ENCODE measurements around the gene KRTCAP3. TPM values are rescaled to one million over a fixed set of nuclear protein-coding genes. Genes with fewer than 3 reads are reported as not detected.

Gene KRTCAP3
- total RNA-seq, 2 donors from 2014 or later: 90.0 to 104 TPM

Other genes starting within 250 kb of the KRTCAP3 start
- gene ATRAID, start 230.3 kb upstream of the KRTCAP3 start, total RNA-seq: 10 to 100 TPM; 75.3 to 98.2 TPM
- 10 to 100 TPM; 20.6 to 30.5 TPM for gene SLC5A6, start 230.1 kb upstream of the KRTCAP3 start, total RNA-seq
- gene CAD, start 225.0 kb upstream of the KRTCAP3 start, total RNA-seq: 10 to 100 TPM; 13.9 to 23.7 TPM
- gene SLC30A3, start 179.3 kb upstream of the KRTCAP3 start, total RNA-seq: not detected
- not detected for gene DNAJC5G, start 166.9 kb upstream of the KRTCAP3 start, total RNA-seq
- gene TRIM54, start 160.0 kb upstream of the KRTCAP3 start, total RNA-seq: under 1 TPM in 1 of 2 donors, not detected in 1; 0.14 TPM
- under 1 TPM; 0.52 to 0.56 TPM for gene UCN, start 133.9 kb upstream of the KRTCAP3 start, total RNA-seq
- 10 to 100 TPM; 26.6 to 32.4 TPM for gene MPV17, start 119.3 kb upstream of the KRTCAP3 start, total RNA-seq
- gene GTF3C2, start 85.6 kb upstream of the KRTCAP3 start, total RNA-seq: 10 to 100 TPM; 50.6 to 62.5 TPM
- gene EIF2B4, start 72.0 kb upstream of the KRTCAP3 start, total RNA-seq: 10 to 100 TPM; 33.2 to 36.6 TPM
- gene SNX17, start 71.8 kb upstream of the KRTCAP3 start, total RNA-seq: 10 to 100 TPM; 85.2 to 85.5 TPM
- 10 to 100 TPM; 24.9 to 27.4 TPM for gene ZNF513, start 61.6 kb upstream of the KRTCAP3 start, total RNA-seq
- gene PPM1G, start 32.8 kb upstream of the KRTCAP3 start, total RNA-seq: 10 to 100 TPM; 50.9 to 73.4 TPM
- gene NRBP1, start 13.8 kb upstream of the KRTCAP3 start, total RNA-seq: 10 to 100 TPM; 72.2 to 85.8 TPM
- 10 to 100 TPM; 80.2 to 82.5 TPM for gene IFT172, start 47.4 kb downstream of the KRTCAP3 start, total RNA-seq
- 1 to 10 TPM in 1 of 2 donors, under 1 TPM in 1; 0.73 to 1.4 TPM for gene FNDC4, start 52.8 kb downstream of the KRTCAP3 start, total RNA-seq
- not detected for gene GCKR, start 54.5 kb downstream of the KRTCAP3 start, total RNA-seq
- gene ZNF512, start 140.7 kb downstream of the KRTCAP3 start, total RNA-seq: 10 to 100 TPM; 10.7 to 14.9 TPM
- 1 to 10 TPM; 2.5 to 2.9 TPM for gene CCDC121, start 186.6 kb downstream of the KRTCAP3 start, total RNA-seq
- gene GPN1, start 186.7 kb downstream of the KRTCAP3 start, total RNA-seq: 10 to 100 TPM; 20.7 to 24.2 TPM
- 10 to 100 TPM; 22.3 to 23.1 TPM for gene SUPT7L, start 221.2 kb downstream of the KRTCAP3 start, total RNA-seq
- 10 to 100 TPM; 14.9 to 16.6 TPM for gene SLC4A1AP, start 221.5 kb downstream of the KRTCAP3 start, total RNA-seq